T-cell (primary cell): ENCODE data around the gene DENND1A. TPM values are rescaled to one million over a fixed set of nuclear protein-coding genes. Genes with fewer than 3 reads are reported as not detected.

Source experiments
- ATAC-seq, 4 experiments: fragments of 200-7000 bp in 3 of 4; fragments of 150-1000 bp in 1 of 4; cut with Tn5 transposase; replicated peaks in 1 of 4; 1 replicate in 3 of 4; 2 replicates in 1 of 4; pipeline ENCODE4 v1.10.0; 2021; ENCODE audit warnings: moderate library complexity in 3 of 4, mild to moderate bottlenecking in 2 of 4, moderate number of reproducible peaks in 1 of 4
- CTCF ChIA-PET, 2 donors: fragments of 300-600 bp; sonication (Branson Sonifier 250); formaldehyde crosslinking; loops; one replicate each; lab custom pipeline; 2022; ENCODE audit warnings: antibody characterized with exemption in 2 of 2; lab: Charles Lee
- POLR2A ChIA-PET, 2 donors: fragments of 300-600 bp; sonication (Branson Sonifier 250); formaldehyde crosslinking; loops; one replicate each; lab custom pipeline; 2022; ENCODE audit warnings: antibody characterized with exemption in 2 of 2; lab: Charles Lee
- DNase-seq, 35 experiments: peaks; one replicate each; pipeline versions ENCODE4 v3.0.0 to v3.0.0-alpha.2; 2013 to 2023
- H3K27ac ChIP-seq: one replicate; pipeline ENCODE4 v1.5.1; 2013; ENCODE audit warnings: low read length
- H3K27me3 ChIP-seq, 2 experiments: replicated peaks in 1 of 2; 1 replicate in 1 of 2; 2 replicates in 1 of 2; pipeline versions ENCODE4 v1.6.1 to v1.7.0; 2013; ENCODE audit warnings: low read length in 1 of 2, mixed read lengths in 1 of 2; ENCODE audit not compliant: control insufficient read depth in 2 of 2, insufficient read depth in 2 of 2; ENCODE audit errors: extremely low read depth in 1 of 2
- H3K36me3 ChIP-seq, 2 donors: 1 replicate in 1 of 2; 2 replicates in 1 of 2; pipeline versions ENCODE4 v1.6.1 to v1.7.0; 2013; ENCODE audit warnings: low read length in 1 of 2; ENCODE audit not compliant: control insufficient read depth in 2 of 2, insufficient read depth in 1 of 2; ENCODE audit errors: extremely low read depth in 1 of 2
- H3K4me1 ChIP-seq, 2 experiments: 1 replicate in 1 of 2; 2 replicates in 1 of 2; pipeline versions ENCODE4 v1.6.1 to v1.7.0; 2013; ENCODE audit warnings: low read length in 2 of 2, mixed read lengths in 1 of 2; ENCODE audit not compliant: insufficient read depth in 2 of 2, control insufficient read depth in 1 of 2; ENCODE audit errors: extremely low read depth in 1 of 2
- H3K4me3 ChIP-seq, 2 donors: 1 replicate in 1 of 2; 2 replicates in 1 of 2; pipeline versions ENCODE4 v1.5.1 to v1.7.0; 2013; ENCODE audit warnings: mild to moderate bottlenecking in 2 of 2, low read length in 1 of 2, moderate library complexity in 1 of 2; ENCODE audit not compliant: control insufficient read depth in 1 of 2; ENCODE audit errors: extremely low read depth in 1 of 2
- H3K9me3 ChIP-seq: 2 replicates; pipeline ENCODE4 v1.7.0; 2013
- H3K27ac Mint-ChIP-seq, 2 donors: one replicate each; pipeline ENCODE4 v1.8.0; 2020 to 2021; ENCODE audit warnings: mild to moderate bottlenecking in 2 of 2, mixed read lengths in 2 of 2
- H3K27me3 Mint-ChIP-seq, 2 donors: one replicate each; pipeline ENCODE4 v1.8.0; 2021 to 2022; ENCODE audit warnings: mixed read lengths in 2 of 2
- H3K36me3 Mint-ChIP-seq: one replicate; pipeline ENCODE4 v1.8.0; 2021; ENCODE audit warnings: mixed read lengths
- H3K4me1 Mint-ChIP-seq, 3 donors: one replicate each; pipeline ENCODE4 v1.8.0; 2020 to 2022; ENCODE audit warnings: mixed read lengths in 3 of 3, mild to moderate bottlenecking in 1 of 3
- H3K4me3 Mint-ChIP-seq, 3 donors: one replicate each; pipeline ENCODE4 v1.8.0; 2020 to 2022; ENCODE audit warnings: mild to moderate bottlenecking in 3 of 3, mixed read lengths in 3 of 3, moderate library complexity in 3 of 3
- H3K9me3 Mint-ChIP-seq, 3 donors: one replicate each; pipeline ENCODE4 v1.8.0; 2020 to 2022; ENCODE audit warnings: mixed read lengths in 3 of 3
- WGBS: methylation state at CpG from one replicate; pipeline ENCODE4 v1.1.5; 2013; ENCODE audit warnings: missing lambda C conversion rate; ENCODE audit not compliant: insufficient coverage; 5-methylcytosine and 5-hydroxymethylcytosine counted together
- total RNA-seq, 35 experiments: library from RNA in 6 of 35; stranded (reverse) in 6 of 35; fragments of 120-200 nt in 1 of 35; gene quantifications; one replicate each; pipeline versions ENCODE4 v1.2.1 to v1.2.4 and lab custom pipeline; 2013 to 2026

DENND1A gene
- total RNA-seq, 5 donors from 2014 or later (not counting 1 experiment from before 2014, with no cell fraction given) = 12.4 to 19.9 (median 14.1) TPM

DNA sequence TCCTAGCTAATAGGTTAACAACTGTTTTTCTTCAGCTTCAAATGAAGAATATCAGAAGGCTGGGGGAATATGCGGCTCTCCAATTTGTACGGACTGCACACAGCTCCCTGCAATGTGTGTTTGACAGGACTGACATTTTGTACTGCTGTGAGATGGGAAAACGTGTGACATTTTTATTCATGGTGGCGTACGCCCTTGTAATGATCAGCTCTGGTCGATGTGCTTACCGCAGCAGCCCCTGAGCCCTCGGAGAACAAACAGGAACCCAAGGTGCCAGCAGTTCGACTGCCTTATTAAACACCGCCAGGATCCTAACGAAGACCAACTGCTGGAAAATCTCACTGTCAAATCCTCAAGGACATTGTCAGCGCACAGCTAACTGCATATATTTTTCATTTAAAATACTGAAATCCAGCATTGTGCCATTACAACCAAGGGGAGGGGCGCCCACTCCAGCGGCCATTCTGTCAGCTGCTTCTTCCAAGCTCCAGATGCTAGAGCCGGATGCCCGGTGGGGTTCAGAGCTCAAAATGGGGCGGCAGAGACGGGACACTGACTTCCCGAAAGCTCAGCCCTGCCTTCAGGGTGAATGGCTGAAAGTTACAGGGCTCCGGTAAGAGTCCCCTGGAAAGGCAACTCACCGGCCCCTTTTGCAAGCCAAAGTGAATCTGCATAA is 507.2 kb downstream of the DENND1A start:
- Mint-ChIP-seq H3K9me3 (no peaks in the 10 kb centered on the region), H3K27me3 (no peaks in the 10 kb centered on the region), H3K36me3 (peaks cover 34% of the 10 kb centered on the region), H3K27ac (no peak overlapping the region), H3K4me3 (no peak overlapping the region), H3K4me1 (no peaks in the 10 kb centered on the region)
- Histone ChIP-seq H3K9me3 (no peaks in the 10 kb centered on the region), H3K4me3 (no peak overlapping the region), H3K27me3 (no peaks in the 10 kb centered on the region), H3K4me1 (no peaks in the 10 kb centered on the region), H3K27ac (no peak overlapping the region), H3K36me3 (peaks cover 2 to 8% of the 10 kb centered on the region in 2 donors)
- POLR2A ChIA-PET = no interaction called here
- no peak for ATAC-seq
- no peak for DNase-seq
- CTCF ChIA-PET = no interaction called here
- WGBS = 97% methylated on average over 19 of the region's 21 CpGs

DNA sequence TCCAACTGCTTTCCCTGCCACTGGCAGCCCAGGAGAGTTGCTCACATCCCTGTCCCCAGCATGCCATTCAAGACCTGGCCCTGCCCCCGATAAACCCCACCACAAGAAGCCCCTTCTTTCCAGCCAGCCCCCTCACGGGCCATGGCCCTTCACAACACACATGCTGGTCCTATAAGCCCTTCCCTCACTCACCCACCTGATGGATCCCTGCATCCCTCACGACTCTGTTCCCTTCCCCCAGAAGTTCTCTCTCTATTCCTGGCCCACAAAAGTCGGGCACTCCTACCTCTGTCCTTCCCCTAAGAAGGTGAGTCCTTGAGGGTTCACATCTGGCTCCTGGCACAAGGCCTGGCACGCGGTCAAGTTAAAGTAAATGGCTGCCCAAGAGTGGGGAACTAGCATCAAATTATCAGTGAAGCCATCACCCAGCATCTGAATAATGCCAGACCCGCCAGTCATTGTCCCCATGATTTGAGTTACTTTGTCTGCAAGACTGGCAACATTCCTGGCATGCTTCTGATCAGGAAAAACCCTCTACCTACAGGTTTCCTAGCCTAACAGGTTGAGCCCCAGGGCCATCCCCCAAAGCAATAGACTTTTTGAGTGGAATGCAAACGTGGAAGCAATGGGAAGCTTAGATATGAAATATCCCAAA is 508.0 kb downstream of the DENND1A start:
- H3K4me1 ChIP-seq = no peaks in the 10 kb centered on the region
- Mint-ChIP-seq H3K4me1 (no peaks in the 10 kb centered on the region), H3K4me3 (no peak overlapping the region), H3K27me3 (no peaks in the 10 kb centered on the region), H3K9me3 (no peaks in the 10 kb centered on the region), H3K27ac (no peak overlapping the region), H3K36me3 (peaks cover 32% of the 10 kb centered on the region)
- ChIA-PET POLR2A (no interaction called here), CTCF (no interaction called here)
- H3K27ac ChIP-seq = no peak overlapping the region
- no peaks in the 10 kb centered on the region for H3K9me3 ChIP-seq
- ATAC-seq (no peak), DNase-seq (no peak)
- H3K27me3 ChIP-seq = no peaks in the 10 kb centered on the region
- peaks cover 2 to 8% of the 10 kb centered on the region in 2 donors for H3K36me3 ChIP-seq
- no peak overlapping the region for H3K4me3 ChIP-seq
- WGBS = 84% methylated on average over 7 of the region's 8 CpGs

DNA sequence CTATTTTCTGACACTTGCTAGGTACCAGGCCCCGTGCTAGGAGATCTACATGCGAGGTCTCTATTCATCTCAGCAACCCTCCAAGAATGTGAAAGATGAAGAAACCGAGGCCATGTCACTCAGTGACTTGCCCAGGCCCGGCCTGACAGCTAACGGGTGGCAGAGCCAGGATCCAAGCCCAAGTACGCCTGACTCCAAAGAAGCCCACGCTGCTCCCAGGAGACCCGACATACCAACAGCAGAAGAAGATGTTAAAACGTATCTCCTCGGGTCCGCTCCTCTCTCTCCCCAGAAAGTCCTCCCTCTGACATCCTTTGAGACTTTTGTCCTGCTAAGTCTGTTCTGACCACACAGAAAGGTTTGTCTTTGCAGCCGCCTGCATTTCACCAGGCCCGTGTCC is 508.7 kb downstream of the DENND1A start:
- Mint-ChIP-seq H3K4me3 (no peak overlapping the region), H3K27me3 (no peaks in the 10 kb centered on the region), H3K9me3 (no peaks in the 10 kb centered on the region), H3K4me1 (no peaks in the 10 kb centered on the region), H3K36me3 (peaks cover 35% of the 10 kb centered on the region), H3K27ac (no peak overlapping the region)
- Histone ChIP-seq H3K4me1 (no peaks in the 10 kb centered on the region), H3K9me3 (no peaks in the 10 kb centered on the region), H3K36me3 (peaks cover 2 to 8% of the 10 kb centered on the region in 2 donors), H3K4me3 (no peak overlapping the region), H3K27ac (no peak overlapping the region), H3K27me3 (no peaks in the 10 kb centered on the region)
- DNase-seq (no peak), ATAC-seq (no peak)
- CTCF ChIA-PET = no interaction called here
- 93% methylated on average over 7 of the region's 13 CpGs for WGBS
- POLR2A ChIA-PET = no interaction called here

DNA sequence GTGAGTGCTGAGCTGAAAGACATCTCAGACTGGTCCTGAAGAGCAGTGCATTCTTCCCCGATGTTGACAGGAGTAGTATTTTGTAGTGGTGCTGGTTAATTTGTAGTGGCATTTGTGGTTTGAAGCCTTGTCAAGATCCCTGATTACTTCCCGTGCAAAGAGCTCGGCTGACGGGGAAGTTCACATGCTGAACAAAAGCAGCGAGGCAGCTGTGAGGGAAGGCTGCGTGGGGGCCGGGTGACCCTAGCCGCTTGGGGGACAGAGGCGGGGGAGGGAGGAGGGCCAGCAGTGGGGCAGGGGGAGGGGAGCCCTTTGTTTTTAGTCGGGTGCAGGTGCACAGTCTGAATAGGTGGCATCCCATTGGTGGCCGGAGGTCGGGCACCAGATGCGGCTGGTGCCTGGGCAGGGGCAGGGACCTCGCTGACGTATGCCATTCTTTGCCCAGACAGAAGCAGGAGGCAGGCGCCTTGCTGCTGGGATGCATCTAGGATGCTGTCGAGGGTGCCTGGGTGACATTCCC is 509.3 kb downstream of the DENND1A start:
- ATAC-seq = no peak

DNA sequence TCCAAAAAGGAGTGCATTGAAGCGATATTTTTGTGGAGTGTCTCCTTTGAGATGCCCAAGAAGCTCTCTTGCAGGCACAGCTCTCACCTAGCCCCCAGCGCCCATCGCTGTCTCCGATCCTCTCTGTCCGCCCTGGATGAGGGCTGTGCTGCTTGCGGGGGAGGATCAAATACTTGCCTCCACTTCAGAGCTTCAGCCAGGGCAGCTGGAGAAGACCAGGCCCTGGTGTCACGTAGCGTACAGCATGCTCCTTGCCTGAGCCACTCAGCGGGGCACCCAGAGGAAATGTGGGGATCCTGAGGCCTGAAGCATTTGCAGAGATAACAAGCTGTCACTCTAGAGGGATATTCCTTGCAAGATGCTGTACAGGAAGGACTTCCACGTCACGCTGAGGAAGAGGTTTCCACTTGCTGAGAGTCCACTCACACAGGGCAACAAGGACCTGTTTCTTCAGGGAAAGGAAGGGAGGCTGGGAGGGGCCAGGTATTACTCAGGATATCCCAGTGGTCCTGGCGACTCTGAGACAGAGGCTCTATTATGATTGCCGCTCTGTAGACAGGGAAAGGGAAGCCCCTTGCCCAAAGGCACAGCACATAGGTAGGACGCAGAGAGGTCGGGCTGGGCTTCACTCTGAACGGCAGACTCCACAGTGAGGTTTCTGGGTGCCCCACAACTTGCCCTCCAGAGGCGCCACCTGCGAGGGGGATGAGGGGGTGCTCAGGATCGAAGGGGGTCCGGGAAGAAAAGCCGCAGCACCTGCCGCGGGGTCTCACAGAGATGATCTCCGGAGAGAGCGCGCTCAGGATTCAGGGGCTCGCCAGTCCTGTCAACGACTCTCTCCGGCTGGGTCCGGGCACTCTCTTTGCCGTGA is 510.0 kb downstream of the DENND1A start:
- peaks cover 2 to 8% of the 10 kb centered on the region in 2 donors for H3K36me3 ChIP-seq
- ChIA-PET CTCF (no interaction called here), POLR2A (no interaction called here)
- no peak overlapping the region for H3K4me3 ChIP-seq
- no peak overlapping the region for H3K4me3 Mint-ChIP-seq
- no peak overlapping the region for H3K27ac ChIP-seq
- no peaks in the 10 kb centered on the region for H3K4me1 Mint-ChIP-seq
- H3K9me3 Mint-ChIP-seq = no peaks in the 10 kb centered on the region
- no peak overlapping the region for H3K27ac Mint-ChIP-seq
- ATAC-seq (no peak), DNase-seq (no peak)
- no peaks in the 10 kb centered on the region for H3K27me3 Mint-ChIP-seq
- H3K27me3 ChIP-seq = no peaks in the 10 kb centered on the region
- H3K9me3 ChIP-seq = no peaks in the 10 kb centered on the region
- H3K36me3 Mint-ChIP-seq = peaks cover 30% of the 10 kb centered on the region
- H3K4me1 ChIP-seq = no peaks in the 10 kb centered on the region
- WGBS = 92% methylated on average over 29 of the region's 31 CpGs

More for the DNA sequence above, 509.3 kb downstream of the DENND1A start:
- CTCF ChIA-PET = no interaction called here
- H3K4me1 Mint-ChIP-seq = no peaks in the 10 kb centered on the region
- no peak for DNase-seq
- WGBS = 58% methylated on average over 16 of the region's 17 CpGs
- peaks cover 33% of the 10 kb centered on the region for H3K36me3 Mint-ChIP-seq
- H3K27ac ChIP-seq = no peak overlapping the region
- POLR2A ChIA-PET = no interaction called here
- H3K4me3 Mint-ChIP-seq = no peak overlapping the region
- no peaks in the 10 kb centered on the region for H3K9me3 ChIP-seq
- no peaks in the 10 kb centered on the region for H3K27me3 ChIP-seq
- H3K27me3 Mint-ChIP-seq = no peaks in the 10 kb centered on the region
- H3K4me1 ChIP-seq = no peaks in the 10 kb centered on the region
- no peak overlapping the region for H3K27ac Mint-ChIP-seq
- H3K9me3 Mint-ChIP-seq = no peaks in the 10 kb centered on the region
- peaks cover 2 to 8% of the 10 kb centered on the region in 2 donors for H3K36me3 ChIP-seq
- no peak overlapping the region for H3K4me3 ChIP-seq

DNA sequence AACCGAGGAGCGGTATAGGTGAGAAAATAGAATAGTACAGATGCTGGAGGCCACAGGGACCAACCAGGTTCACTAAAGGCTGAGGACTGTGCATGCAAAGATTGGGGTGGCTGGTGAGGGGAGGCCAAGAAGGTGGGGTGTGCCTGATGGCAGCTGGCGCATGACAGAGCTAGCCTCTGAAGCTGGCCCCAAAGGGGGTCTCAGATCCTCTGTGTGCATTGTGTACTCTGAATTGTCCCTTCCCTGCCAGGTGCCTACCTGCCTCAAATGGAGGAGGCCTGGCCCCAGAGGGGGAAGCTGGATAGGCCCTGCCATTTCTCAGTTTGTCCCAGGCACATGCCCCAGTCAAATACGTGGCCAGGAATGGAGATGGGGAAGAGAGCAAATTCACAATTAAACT is 510.8 kb downstream of the DENND1A start:
- peaks cover 2 to 8% of the 10 kb centered on the region in 2 donors for H3K36me3 ChIP-seq
- Mint-ChIP-seq H3K36me3 (peaks cover 26% of the 10 kb centered on the region), H3K27me3 (no peaks in the 10 kb centered on the region), H3K9me3 (no peaks in the 10 kb centered on the region), H3K4me1 (no peaks in the 10 kb centered on the region), H3K27ac (no peak overlapping the region), H3K4me3 (no peak overlapping the region)
- ChIA-PET CTCF (no interaction called here), POLR2A (interaction anchor here in 1 of 2 donors (0.5 kb wide), 1 partner anchor 1575 kb away, joined by 3 read pairs; no protein-coding TSS in a partner anchor)
- no peak overlapping the region for H3K27ac ChIP-seq
- ATAC-seq (no peak), DNase-seq (no peak)
- no peaks in the 10 kb centered on the region for H3K27me3 ChIP-seq
- H3K4me1 ChIP-seq = no peaks in the 10 kb centered on the region
- 79% methylated on average over 3 of the region's 4 CpGs for WGBS
- H3K9me3 ChIP-seq = no peaks in the 10 kb centered on the region
- no peak overlapping the region for H3K4me3 ChIP-seq
